Pancreas (tissue), 10 donors: ENCODE data around the gene EEF2K. TPM values are rescaled to one million over a fixed set of nuclear protein-coding genes. Genes with fewer than 3 reads are reported as not detected.
A peak's percentile ranks its signal among the peaks of the same experiment; 100 is the strongest.

Experiments
- ATAC-seq, 4 donors: fragments of 200-7000 bp; cut with Tn5 transposase; one replicate each; pipeline versions ENCODE4 v1.8.0 to v1.9.1; 2020; ENCODE audit warnings: mild to moderate bottlenecking in 4 of 4, moderate library complexity in 4 of 4
- DNase-seq, 6 donors: peaks; one replicate each; pipeline ENCODE4 v3.0.0-alpha.2; 2020
- FAIRE-seq: peaks from 2 replicates; lab custom pipeline; 2012; peaks lifted over from hg19 to GRCh38; lab: Jason Lieb, UNC
- H3K27ac ChIP-seq, 4 donors: fragments of 200-600 bp; sonication (generic); 1 replicate in 3 of 4; 2 replicates in 1 of 4; pipeline versions ENCODE4 v1.5.0 to v1.8.0; 2020
- H3K27me3 ChIP-seq, 4 donors: fragments of 200-600 bp; one replicate each; pipeline ENCODE4 v1.8.0; 2021
- H3K36me3 ChIP-seq, 3 donors: fragments of 200-600 bp; sonication (generic) in 1 of 3; one replicate each; pipeline versions ENCODE4 v1.5.0 to v1.8.0; 2020 to 2021
- H3K4me1 ChIP-seq, 3 donors: fragments of 200-600 bp; one replicate each; pipeline ENCODE4 v1.8.0; 2021
- H3K4me3 ChIP-seq, 4 donors: fragments of 200-600 bp; sonication (generic) in 2 of 4; one replicate each; pipeline versions ENCODE4 v1.5.0 to v1.8.0; 2020 to 2021
- H3K9me3 ChIP-seq, 4 donors: fragments of 200-600 bp; one replicate each; pipeline ENCODE4 v1.8.0; 2021
- WGBS, 2 donors: extraction: QIAGEN DNeasy Blood & Tissue Kit; methylation state at CpG; one replicate each; pipeline ENCODE4 v1.1.7; 2013; 5-methylcytosine and 5-hydroxymethylcytosine counted together
- intact Hi-C, 3 donors: fragments of 100-400 bp; cut with DNase I; formaldehyde crosslinking; loops; one replicate each; pipeline versions ENCODE4 v1.11.1 to v1.14.2; 2022
- polyA plus RNA-seq, 2 donors: library from polyadenylated mRNA; stranded (reverse); fragments of 200-250 nt; gene quantifications; one replicate each; pipeline ENCODE4 v1.2.3, GENCODE V29; 2013
- total RNA-seq, 6 donors: library from RNA; stranded (reverse); fragmentation: NEBNext Ultra II Directional in 4 of 6; extraction: Animal tissue kit (Norgen Biotek cat#: 25700) in 4 of 6; gene quantifications; one replicate each; pipeline versions ENCODE4 v1.2.1 to v1.2.4, GENCODE V29; 2021 to 2023
- TF ChIP-seq, protein P1 (sequence below), 4 donors: fragments of 200-600 bp; sonication (generic) in 3 of 4; IDR thresholded peaks; one replicate each; pipeline versions ENCODE4 v1.5.0 to v1.8.0; 2021; ENCODE audit warnings: antibody characterized with exemption in 4 of 4
- donor health status: healthy with polysubstance abuse.
- donor health status: DM: no; HTN: no; CAD: no; lungs with moderate emphysema.
- donor health status: DM: no; HTN: no; CAD: no.
- donor health status: control.
- donor health status: control.
- donor health status: Bipolar disorder and iron deficiency.
- donor health status: DM: yes; HTN: yes; CAD: no.
- donor health status: DM: no; HTN: no; CAD: no.
- donor health status: DM: no; HTN: no; CAD: no.
- donor health status: DM: yes; HTN: yes; CAD: no.

EEF2K gene
- total and polyA plus RNA-seq, 8 donors, result 6.1 to 21.1 (median 16.5) TPM

GRCh38 chr16:22321340-22322001 lies 115.4 kb downstream of the EEF2K start:
- DNase-seq (peak in 5 of 6 donors; percentile 37 to 80 (median 65)), ATAC-seq (peak; percentile 62 to 88 (median 80)), FAIRE-seq (peak; percentile 17)
- Histone ChIP-seq H3K36me3 (peaks cover 0 to 48% (median 45%) of the 10 kb centered on the region in 3 donors), H3K27ac (no peak overlapping the region), H3K4me1 (no peaks in the 10 kb centered on the region), H3K27me3 (no peaks in the 10 kb centered on the region), H3K9me3 (no peaks in the 10 kb centered on the region), H3K4me3 (no peak overlapping the region)
- TF ChIP-seq, protein P1, sequence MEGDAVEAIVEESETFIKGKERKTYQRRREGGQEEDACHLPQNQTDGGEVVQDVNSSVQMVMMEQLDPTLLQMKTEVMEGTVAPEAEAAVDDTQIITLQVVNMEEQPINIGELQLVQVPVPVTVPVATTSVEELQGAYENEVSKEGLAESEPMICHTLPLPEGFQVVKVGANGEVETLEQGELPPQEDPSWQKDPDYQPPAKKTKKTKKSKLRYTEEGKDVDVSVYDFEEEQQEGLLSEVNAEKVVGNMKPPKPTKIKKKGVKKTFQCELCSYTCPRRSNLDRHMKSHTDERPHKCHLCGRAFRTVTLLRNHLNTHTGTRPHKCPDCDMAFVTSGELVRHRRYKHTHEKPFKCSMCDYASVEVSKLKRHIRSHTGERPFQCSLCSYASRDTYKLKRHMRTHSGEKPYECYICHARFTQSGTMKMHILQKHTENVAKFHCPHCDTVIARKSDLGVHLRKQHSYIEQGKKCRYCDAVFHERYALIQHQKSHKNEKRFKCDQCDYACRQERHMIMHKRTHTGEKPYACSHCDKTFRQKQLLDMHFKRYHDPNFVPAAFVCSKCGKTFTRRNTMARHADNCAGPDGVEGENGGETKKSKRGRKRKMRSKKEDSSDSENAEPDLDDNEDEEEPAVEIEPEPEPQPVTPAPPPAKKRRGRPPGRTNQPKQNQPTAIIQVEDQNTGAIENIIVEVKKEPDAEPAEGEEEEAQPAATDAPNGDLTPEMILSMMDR (IDR thresholded peaks at IDR 0.05), result peak; percentile 65 to 88 (median 75)
- WGBS, 2 donors, result 50 to 51% methylated on average over 16 of the region's 16 CpGs
- intact Hi-C loops, result no loop called here

GRCh38 chr16:22322021-22322471 lies 116.0 kb downstream of the EEF2K start:
- FAIRE-seq (no peak), ATAC-seq (no peak), DNase-seq (no peak)
- Histone ChIP-seq H3K9me3 (no peaks in the 10 kb centered on the region), H3K27me3 (no peaks in the 10 kb centered on the region), H3K36me3 (peaks cover 0 to 48% (median 43%) of the 10 kb centered on the region in 3 donors), H3K4me1 (no peaks in the 10 kb centered on the region), H3K4me3 (no peak overlapping the region), H3K27ac (no peak overlapping the region)
- TF ChIP-seq, protein P1 (IDR thresholded peaks at IDR 0.05), result no peak
- intact Hi-C loops, result no loop called here
- 83 to 86% methylated on average over 11 of the region's 11 CpGs for WGBS, 2 donors

DNA sequence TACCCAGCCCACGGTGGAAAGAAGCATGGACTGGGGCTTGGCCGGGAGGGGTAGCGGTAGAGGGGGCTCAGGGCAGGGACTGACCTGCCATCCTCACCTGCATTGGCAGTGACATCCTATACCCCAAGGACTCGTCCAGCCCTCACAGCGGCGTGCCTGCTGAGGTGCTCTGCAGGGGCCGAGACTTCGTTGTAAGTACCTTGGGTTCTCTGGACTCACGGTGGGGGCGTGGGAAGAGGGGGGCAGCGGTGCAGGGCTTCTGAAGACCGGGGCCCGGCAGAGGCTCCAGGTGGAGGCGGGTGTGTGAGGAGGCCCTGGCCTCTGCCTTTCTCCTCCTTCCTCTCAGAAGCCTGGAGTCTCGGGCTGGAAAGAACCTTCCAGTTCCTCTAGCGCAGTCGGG lies 116.7 kb downstream of the EEF2K start:
- intact Hi-C loops, result no loop called here
- no peak for ATAC-seq
- peaks cover 0 to 48% (median 43%) of the 10 kb centered on the region in 3 donors for H3K36me3 ChIP-seq

GRCh38 chr16:22323173-22323958 lies 117.3 kb downstream of the EEF2K start:
- intact Hi-C loops, result no loop called here
- DNase-seq, result no peak

More for the DNA sequence above, 116.7 kb downstream of the EEF2K start:
- Histone ChIP-seq H3K4me1 (no peaks in the 10 kb centered on the region), H3K27me3 (no peaks in the 10 kb centered on the region), H3K9me3 (no peaks in the 10 kb centered on the region), H3K4me3 (no peak overlapping the region), H3K27ac (no peak overlapping the region)
- no peak for FAIRE-seq
- WGBS, 2 donors, result 92 to 94% methylated on average over 17 of the region's 17 CpGs
- no peak for DNase-seq
- TF ChIP-seq, protein P1 (IDR thresholded peaks at IDR 0.05), result no peak

More at GRCh38 chr16:22323173-22323958, 117.3 kb downstream of the EEF2K start:
- TF ChIP-seq, protein P1 (IDR thresholded peaks at IDR 0.05), result no peak
- Histone ChIP-seq H3K27me3 (no peaks in the 10 kb centered on the region), H3K36me3 (peaks cover 0 to 46% (median 41%) of the 10 kb centered on the region in 3 donors), H3K27ac (no peak overlapping the region), H3K4me1 (no peaks in the 10 kb centered on the region), H3K9me3 (no peaks in the 10 kb centered on the region), H3K4me3 (no peak overlapping the region)
- WGBS, 2 donors, result 87 to 92% methylated on average over 12 of the region's 12 CpGs
- no peak for FAIRE-seq
- ATAC-seq, result no peak
